IMR-90 (cell line): ENCODE measurements around the gene ZNF630. TPM values are rescaled to one million over a fixed set of nuclear protein-coding genes. Genes with fewer than 3 reads are reported as not detected.

Experiments used
- ATAC-seq: fragments of 200-7000 bp; cut with Tn5 transposase; 2 replicates; pipeline ENCODE4 v1.9.1; 2020; ENCODE audit warnings: low read depth, mild to moderate bottlenecking, moderate library complexity
- BruUV-seq: library from RNA; stranded (reverse); fragments of 400-500 nt; replicated peaks from 2 replicates; lab custom pipeline; 2021; lab: Mats Ljungman, UMichigan
- CTCF ChIA-PET: fragments of 300-600 bp; formaldehyde crosslinking; extraction: SDS; loops from one replicate; lab custom pipeline; 2021; ENCODE audit warnings: antibody characterized with exemption; lab: Yijun Ruan, JAX
- POLR2A ChIA-PET: fragments of 300-600 bp; sonication (Branson Sonifier 250); formaldehyde crosslinking; loops from one replicate; lab custom pipeline; 2022; ENCODE audit warnings: antibody characterized with exemption; ENCODE audit not compliant: unreplicated experiment; lab: Charles Lee
- DNase-seq: peaks from one replicate; pipeline ENCODE4 v3.0.0; 2013
- H2AFZ ChIP-seq: replicated peaks from 2 replicates; pipeline ENCODE3; 2013; ENCODE audit warnings: low read length, mild to moderate bottlenecking; ENCODE audit not compliant: poor library complexity
- H2AK5ac ChIP-seq: 2 replicates; pipeline ENCODE4 v1.6.1; 2013; ENCODE audit warnings: low read depth, low read length, inconsistent platforms
- H2AK9ac ChIP-seq: replicated peaks from 2 replicates; pipeline ENCODE3; 2013; ENCODE audit warnings: mild to moderate bottlenecking, low read depth, low read length, moderate library complexity; ENCODE audit not compliant: poor library complexity
- H2BK120ac ChIP-seq: 2 replicates; pipeline ENCODE4 v1.6.1; 2013; ENCODE audit warnings: low read depth, low read length, inconsistent platforms
- H2BK15ac ChIP-seq: 3 replicates; pipeline ENCODE4 v1.6.1; 2013; ENCODE audit warnings: low read depth, low read length, inconsistent platforms
- H2BK20ac ChIP-seq: 2 replicates; pipeline ENCODE4 v1.6.1; 2013; ENCODE audit warnings: low read depth, mild to moderate bottlenecking, inconsistent platforms, low read length, moderate library complexity
- H2BK5ac ChIP-seq: 2 replicates; pipeline ENCODE4 v1.6.1; 2013; ENCODE audit warnings: mild to moderate bottlenecking, low read depth, low read length, inconsistent platforms; ENCODE audit not compliant: poor library complexity, severe bottlenecking
- H3K14ac ChIP-seq: replicated peaks from 2 replicates; pipeline ENCODE4 v1.6.1; 2013; ENCODE audit warnings: low read depth, low read length, inconsistent platforms
- H3K18ac ChIP-seq: 2 replicates; pipeline ENCODE4 v1.6.1; 2013; ENCODE audit warnings: low read depth, low read length, control low read depth
- H3K23ac ChIP-seq: 2 replicates; pipeline ENCODE4 v1.6.1; 2013; ENCODE audit warnings: low read depth, low read length, inconsistent platforms
- H3K27ac ChIP-seq: 2 replicates; pipeline ENCODE4 v1.5.1; 2013; ENCODE audit warnings: mild to moderate bottlenecking, control low read depth, low read length; ENCODE audit not compliant: insufficient read depth
- H3K27me3 ChIP-seq: 2 replicates; pipeline ENCODE4 v1.6.1; 2013; ENCODE audit warnings: low read length; ENCODE audit not compliant: control insufficient read depth, insufficient read depth
- H3K36me3 ChIP-seq: 2 replicates; pipeline ENCODE4 v1.6.1; 2013; ENCODE audit warnings: low read length, mixed read lengths; ENCODE audit not compliant: control insufficient read depth, insufficient read depth
- H3K4ac ChIP-seq: 2 replicates; pipeline ENCODE4 v1.6.1; 2013; ENCODE audit warnings: low read depth, low read length, inconsistent platforms
- H3K4me1 ChIP-seq: 2 replicates; pipeline ENCODE4 v1.6.1; 2013; ENCODE audit warnings: low read length, mixed read lengths; ENCODE audit not compliant: control insufficient read depth, insufficient read depth
- H3K4me2 ChIP-seq: 2 replicates; pipeline ENCODE4 v1.6.1; 2013; ENCODE audit warnings: low read depth, mild to moderate bottlenecking, control low read depth, low read length, moderate library complexity
- H3K4me3 ChIP-seq: 2 replicates; pipeline ENCODE4 v1.5.1; 2013; ENCODE audit warnings: low read depth, mild to moderate bottlenecking, control low read depth, low read length, moderate library complexity; ENCODE audit not compliant: insufficient read depth
- H3K56ac ChIP-seq: 2 replicates; pipeline ENCODE4 v1.6.1; 2013; ENCODE audit warnings: low read length, inconsistent platforms; ENCODE audit not compliant: insufficient read depth; ENCODE audit errors: extremely low read depth
- H3K79me1 ChIP-seq, 2 experiments: 2 replicates each; pipeline ENCODE4 v1.6.1; 2013; ENCODE audit warnings: low read length in 2 of 2, inconsistent platforms in 1 of 2, low read depth in 1 of 2
- H3K9ac ChIP-seq: 2 replicates; pipeline ENCODE4 v1.6.1; 2013; ENCODE audit warnings: low read depth, low read length, control low read depth
- H3K9me1 ChIP-seq: 2 replicates; pipeline ENCODE4 v1.6.1; 2013; ENCODE audit warnings: low read length, inconsistent platforms; ENCODE audit not compliant: insufficient read depth
- H3K9me3 ChIP-seq: 2 replicates; pipeline ENCODE4 v1.6.1; 2013; ENCODE audit warnings: low read length; ENCODE audit not compliant: control insufficient read depth, insufficient read depth
- H4K20me1 ChIP-seq: 2 replicates; pipeline ENCODE4 v1.6.1; 2013; ENCODE audit warnings: low read length, inconsistent platforms; ENCODE audit not compliant: insufficient read depth
- H4K5ac ChIP-seq: 2 replicates; pipeline ENCODE4 v1.6.1; 2013; ENCODE audit warnings: mild to moderate bottlenecking, low read depth, low read length, control low read depth
- H4K8ac ChIP-seq, 2 experiments: 2 replicates each; pipeline ENCODE4 v1.6.1; 2013; ENCODE audit warnings: low read depth in 2 of 2, low read length in 2 of 2, control low read depth in 1 of 2, inconsistent platforms in 1 of 2
- H4K91ac ChIP-seq: 2 replicates; pipeline ENCODE4 v1.6.1; 2013; ENCODE audit warnings: low read depth, low read length, inconsistent platforms; ENCODE audit not compliant: insufficient read depth
- BHLHE40 ChIP-seq: fragments of 150-350 bp; IDR thresholded peaks from 2 replicates; pipeline ENCODE4 v1.6.1; 2016; ENCODE audit warnings: mild to moderate bottlenecking, low read depth, low read length
- CEBPB ChIP-seq: IDR thresholded peaks from 2 replicates; pipeline ENCODE4 v1.6.1; 2012; ENCODE audit warnings: low read depth, low read length, improper control_type of control experiment
- CHD1 ChIP-seq: IDR thresholded peaks from 2 replicates; pipeline ENCODE4 v1.6.1; 2012; ENCODE audit warnings: low read depth, low read length, improper control_type of control experiment
- CTCF ChIP-seq: conservative IDR thresholded peaks from 2 replicates; pipeline ENCODE4 v1.5.1; 2012; ENCODE audit warnings: mild to moderate bottlenecking, low read depth, low read length, improper control_type of control experiment
- ELK1 ChIP-seq: fragments of 150-350 bp; IDR thresholded peaks from 2 replicates; pipeline ENCODE4 v1.6.1; 2016; ENCODE audit warnings: low read depth, mild to moderate bottlenecking, low read length, moderate library complexity, borderline replicate concordance
- FOS ChIP-seq: fragments of 150-350 bp; IDR thresholded peaks from 2 replicates; pipeline ENCODE4 v1.6.1; 2016; ENCODE audit warnings: low read depth, low read length
- MAFK ChIP-seq: IDR thresholded peaks from 2 replicates; pipeline ENCODE4 v1.6.1; 2012; ENCODE audit warnings: low read depth, low read length, improper control_type of control experiment
- MAZ ChIP-seq: IDR thresholded peaks from 2 replicates; pipeline ENCODE4 v1.6.1; 2012; ENCODE audit warnings: low read depth, mild to moderate bottlenecking, low read length, improper control_type of control experiment, moderate library complexity, borderline replicate concordance
- MXI1 ChIP-seq: IDR thresholded peaks from 2 replicates; pipeline ENCODE4 v1.6.1; 2012; ENCODE audit warnings: low read depth, mild to moderate bottlenecking, low read length, moderate library complexity, borderline replicate concordance
- NFE2L2 ChIP-seq: fragments of 150-350 bp; IDR thresholded peaks from 2 replicates; pipeline ENCODE4 v1.6.1; 2016; ENCODE audit warnings: low read depth, mild to moderate bottlenecking, low read length
- POLR2A ChIP-seq: IDR thresholded peaks from 2 replicates; pipeline ENCODE4 v1.6.1; 2012; ENCODE audit warnings: mild to moderate bottlenecking, low read depth, low read length
- RAD21 ChIP-seq: IDR thresholded peaks from 2 replicates; pipeline ENCODE4 v1.6.1; 2012; ENCODE audit warnings: low read length, improper control_type of control experiment
- RCOR1 ChIP-seq: IDR thresholded peaks from 2 replicates; pipeline ENCODE4 v1.6.1; 2012; ENCODE audit warnings: mild to moderate bottlenecking, low read length, improper control_type of control experiment; ENCODE audit not compliant: insufficient replicate concordance
- RFX5 ChIP-seq: IDR thresholded peaks from 2 replicates; pipeline ENCODE4 v1.8.0; 2012; ENCODE audit warnings: low read depth, mild to moderate bottlenecking, low read length, moderate library complexity
- SMC3 ChIP-seq: fragments of 150-350 bp; IDR thresholded peaks from 2 replicates; pipeline ENCODE4 v1.6.1; 2016; ENCODE audit warnings: low read depth, mild to moderate bottlenecking, antibody characterized with exemption, low read length, moderate library complexity
- WGBS, 2 experiments: methylation state at CpG; one replicate each; pipeline versions ENCODE4 v1.1.5 to v1.1.7; 2013; ENCODE audit warnings: missing lambda C conversion rate in 2 of 2; ENCODE audit not compliant: insufficient read length in 1 of 2; ENCODE audit errors: extremely low coverage in 2 of 2; 5-methylcytosine and 5-hydroxymethylcytosine counted together
- dilution Hi-C: fragments of 300-500 bp; cut with HindIII; formaldehyde crosslinking; loops from one replicate; pipeline ENCODE4 v1.14.3; 2018; ENCODE audit warnings: low sequenced_read_pairs; ENCODE audit not compliant: unreplicated experiment
- in situ Hi-C: fragments of 300-500 bp; cut with MboI; formaldehyde crosslinking; loops from 3 replicates; pipeline ENCODE4 v1.14.3; 2019; ENCODE audit warnings: low sequenced_read_pairs, inconsistent platforms, mixed read lengths
- intact Hi-C: fragments of 100-400 bp; cut with micrococcal nuclease; formaldehyde crosslinking; loops from 2 replicates; pipeline ENCODE4 v1.10.0; 2022
- polyA plus RNA-seq, 3 experiments: library from polyadenylated mRNA; depleted of rRNA; stranded (reverse); fragments of >200 nt; gene quantifications; 2 replicates each; pipeline ENCODE4 v1.2.3, GENCODE V29; 2012; ENCODE audit warnings: low replicate concordance in 1 of 3
- total RNA-seq: library from RNA; depleted of rRNA; stranded (reverse); fragments of >200 nt; gene quantifications from 2 replicates; pipeline ENCODE4 v1.2.3, GENCODE V29; 2012
- TF ChIP-seq, protein P1 (sequence below): fragments of 150-350 bp; IDR thresholded peaks from 2 replicates; pipeline ENCODE4 v1.6.1; 2017; ENCODE audit warnings: mild to moderate bottlenecking, antibody characterized with exemption, low read length, low read depth

ZNF630 gene
- total and polyA plus RNA-seq, 2 of the 4 experiments (the other 2 are of a cell fraction): 0.24 to 0.54 TPM

GRCh38 chrX:48046846-48047245, 24.6 kb downstream of the ZNF630 start:
- H4K20me1 ChIP-seq: no peaks in the 10 kb centered on the region
- POLR2A ChIA-PET: no interaction called here
- in situ Hi-C loops (loop anchor here (25.0 kb wide), 1 partner anchor 510 kb away; no protein-coding TSS in a partner anchor), intact Hi-C loops (no loop called here), dilution Hi-C loops (no loop called here)
- BruUV-seq: no TSS peak
- H2AK9ac ChIP-seq: no peak overlapping the region
- no peak overlapping the region for H4K8ac ChIP-seq
- no peak overlapping the region for H3K18ac ChIP-seq
- no peak overlapping the region for H3K9ac ChIP-seq
- H2BK20ac ChIP-seq: no peak overlapping the region
- H2AFZ ChIP-seq: no peak overlapping the region
- no peak overlapping the region for H3K23ac ChIP-seq
- no peaks in the 10 kb centered on the region for H3K79me1 ChIP-seq
- no peaks in the 10 kb centered on the region for H3K36me3 ChIP-seq
- H3K56ac ChIP-seq: no peak overlapping the region
- H2BK120ac ChIP-seq: no peak overlapping the region
- no peaks in the 10 kb centered on the region for H3K9me3 ChIP-seq
- no peak overlapping the region for H4K5ac ChIP-seq
- no peak overlapping the region for H3K4me3 ChIP-seq
- no peak overlapping the region for H3K14ac ChIP-seq
- DNase-seq: no peak
- no peak overlapping the region for H3K27ac ChIP-seq
- H3K4ac ChIP-seq: no peak overlapping the region
- no peaks in the 10 kb centered on the region for H3K9me1 ChIP-seq
- H3K27me3 ChIP-seq: no peaks in the 10 kb centered on the region
- TF ChIP-seq SMC3 (no peak), POLR2A (no peak), MXI1 (no peak), RFX5 (no peak), MAZ (no peak), BHLHE40 (no peak), RAD21 (no peak), CHD1 (no peak), CTCF (no peak), RCOR1 (no peak), NFE2L2 (no peak), MAFK (no peak), CEBPB (no peak), FOS (no peak), ELK1 (no peak)
- TF ChIP-seq, protein P1, sequence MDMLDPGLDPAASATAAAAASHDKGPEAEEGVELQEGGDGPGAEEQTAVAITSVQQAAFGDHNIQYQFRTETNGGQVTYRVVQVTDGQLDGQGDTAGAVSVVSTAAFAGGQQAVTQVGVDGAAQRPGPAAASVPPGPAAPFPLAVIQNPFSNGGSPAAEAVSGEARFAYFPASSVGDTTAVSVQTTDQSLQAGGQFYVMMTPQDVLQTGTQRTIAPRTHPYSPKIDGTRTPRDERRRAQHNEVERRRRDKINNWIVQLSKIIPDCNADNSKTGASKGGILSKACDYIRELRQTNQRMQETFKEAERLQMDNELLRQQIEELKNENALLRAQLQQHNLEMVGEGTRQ: no peak
- H4K91ac ChIP-seq: no peak overlapping the region
- no peak for ATAC-seq
- no CpG with 5 or more reads among the region's 5 CpGs for WGBS, 2 experiments
- no peak overlapping the region for H2AK5ac ChIP-seq
- CTCF ChIA-PET: no interaction called here
- no peak overlapping the region for H2BK5ac ChIP-seq
- no peak overlapping the region for H2BK15ac ChIP-seq
- no peak overlapping the region for H3K4me2 ChIP-seq
- H3K4me1 ChIP-seq: peaks cover 2% of the 10 kb centered on the region; the same call in 1 of the 2 replicates
